Loucy (cell line): ENCODE measurements around the gene LTB4R2.

ENCODE experiments used
- EZH2phosphoT487 ChIP-seq: fragments of 200-600 bp; IDR thresholded peaks from 2 replicates; pipeline ENCODE4 v1.6.1; 2018; ENCODE audit warnings: antibody characterized with exemption, mild to moderate bottlenecking, moderate library complexity, borderline replicate concordance
- TF ChIP-seq, protein P1 (sequence below): fragments of 200-600 bp; sonication (generic); conservative IDR thresholded peaks from 2 replicates; pipeline ENCODE4 v1.5.1; 2014; ENCODE audit warnings: mild to moderate bottlenecking, antibody characterized with exemption, low read length

GRCh38 chr14:24335461-24336171, 25.7 kb downstream of the LTB4R2 start:
- TF ChIP-seq, protein P1, sequence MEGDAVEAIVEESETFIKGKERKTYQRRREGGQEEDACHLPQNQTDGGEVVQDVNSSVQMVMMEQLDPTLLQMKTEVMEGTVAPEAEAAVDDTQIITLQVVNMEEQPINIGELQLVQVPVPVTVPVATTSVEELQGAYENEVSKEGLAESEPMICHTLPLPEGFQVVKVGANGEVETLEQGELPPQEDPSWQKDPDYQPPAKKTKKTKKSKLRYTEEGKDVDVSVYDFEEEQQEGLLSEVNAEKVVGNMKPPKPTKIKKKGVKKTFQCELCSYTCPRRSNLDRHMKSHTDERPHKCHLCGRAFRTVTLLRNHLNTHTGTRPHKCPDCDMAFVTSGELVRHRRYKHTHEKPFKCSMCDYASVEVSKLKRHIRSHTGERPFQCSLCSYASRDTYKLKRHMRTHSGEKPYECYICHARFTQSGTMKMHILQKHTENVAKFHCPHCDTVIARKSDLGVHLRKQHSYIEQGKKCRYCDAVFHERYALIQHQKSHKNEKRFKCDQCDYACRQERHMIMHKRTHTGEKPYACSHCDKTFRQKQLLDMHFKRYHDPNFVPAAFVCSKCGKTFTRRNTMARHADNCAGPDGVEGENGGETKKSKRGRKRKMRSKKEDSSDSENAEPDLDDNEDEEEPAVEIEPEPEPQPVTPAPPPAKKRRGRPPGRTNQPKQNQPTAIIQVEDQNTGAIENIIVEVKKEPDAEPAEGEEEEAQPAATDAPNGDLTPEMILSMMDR: no peak
- no peak for TF ChIP-seq EZH2phosphoT487
